Ecto neural progenitor cell (in vitro differentiated cells): ENCODE measurements around the gene NCAN.

Experiments used
- DNase-seq: peaks from one replicate; pipeline ENCODE4 v3.0.0-alpha.2; 2018; ENCODE audit warnings: low spot score

Gene NCAN

GRCh38 chr19:19260417-19261214 lies 48.9 kb downstream of the NCAN start:
- DNase-seq, result no peak

- peak; percentile 84 for DNase-seq
Measured at GRCh38 chr19:19261350-19262189, 49.8 kb downstream of the NCAN start.

- no peak for DNase-seq
Measured at GRCh38 chr19:19262190-19263057, 50.7 kb downstream of the NCAN start.

GRCh38 chr19:19263886-19264487 lies 52.2 kb downstream of the NCAN start:
- DNase-seq, result no peak

GRCh38 chr19:19267305-19267704 lies 55.5 kb downstream of the NCAN start:
- DNase-seq, result no peak

- DNase-seq, result no peak
Measured at GRCh38 chr19:19268453-19269385, 57.0 kb downstream of the NCAN start.

- no peak for DNase-seq
Measured at GRCh38 chr19:19269952-19270694, 58.4 kb downstream of the NCAN start.

GRCh38 chr19:19270749-19271571 lies 59.2 kb downstream of the NCAN start:
- no peak for DNase-seq

- no peak for DNase-seq
Measured at GRCh38 chr19:19271828-19272599, 60.3 kb downstream of the NCAN start.

GRCh38 chr19:19274146-19274545 lies 62.4 kb downstream of the NCAN start:
- no peak for DNase-seq

- DNase-seq, result no peak
Measured at GRCh38 chr19:19274716-19275565, 63.2 kb downstream of the NCAN start.

GRCh38 chr19:19276386-19276785 lies 64.6 kb downstream of the NCAN start:
- no peak for DNase-seq

GRCh38 chr19:19276851-19277250 lies 65.1 kb downstream of the NCAN start:
- no peak for DNase-seq

- DNase-seq, result no peak
Measured at GRCh38 chr19:19278315-19278714, 66.6 kb downstream of the NCAN start.

GRCh38 chr19:19279062-19279612 lies 67.4 kb downstream of the NCAN start:
- no peak for DNase-seq

GRCh38 chr19:19279853-19280252 lies 68.1 kb downstream of the NCAN start:
- no peak for DNase-seq

GRCh38 chr19:19280561-19280960 lies 68.8 kb downstream of the NCAN start:
- no peak for DNase-seq
